Astrocyte of the spinal cord (primary cell): Measurements from ENCODE around the gene PDE8B.

ENCODE experiments used
- DNase-seq: peaks from one replicate; pipeline ENCODE4 v3.0.0; 2011; ENCODE audit warnings: low read depth, low spot score
- H3K4me3 ChIP-seq: 2 replicates; pipeline ENCODE4 v1.5.1; 2011; ENCODE audit warnings: low read depth, mild to moderate bottlenecking, low read length, moderate library complexity
- CTCF ChIP-seq: IDR thresholded peaks from 2 replicates; pipeline ENCODE4 v1.5.1; 2012; ENCODE audit warnings: low read depth, mild to moderate bottlenecking, low read length, inconsistent platforms
- in situ Hi-C: cut with HindIII; loops from 2 replicates; pipeline ENCODE4 v1.10.0; 2017; ENCODE audit warnings: low sequenced_read_pairs

Gene PDE8B

DNA sequence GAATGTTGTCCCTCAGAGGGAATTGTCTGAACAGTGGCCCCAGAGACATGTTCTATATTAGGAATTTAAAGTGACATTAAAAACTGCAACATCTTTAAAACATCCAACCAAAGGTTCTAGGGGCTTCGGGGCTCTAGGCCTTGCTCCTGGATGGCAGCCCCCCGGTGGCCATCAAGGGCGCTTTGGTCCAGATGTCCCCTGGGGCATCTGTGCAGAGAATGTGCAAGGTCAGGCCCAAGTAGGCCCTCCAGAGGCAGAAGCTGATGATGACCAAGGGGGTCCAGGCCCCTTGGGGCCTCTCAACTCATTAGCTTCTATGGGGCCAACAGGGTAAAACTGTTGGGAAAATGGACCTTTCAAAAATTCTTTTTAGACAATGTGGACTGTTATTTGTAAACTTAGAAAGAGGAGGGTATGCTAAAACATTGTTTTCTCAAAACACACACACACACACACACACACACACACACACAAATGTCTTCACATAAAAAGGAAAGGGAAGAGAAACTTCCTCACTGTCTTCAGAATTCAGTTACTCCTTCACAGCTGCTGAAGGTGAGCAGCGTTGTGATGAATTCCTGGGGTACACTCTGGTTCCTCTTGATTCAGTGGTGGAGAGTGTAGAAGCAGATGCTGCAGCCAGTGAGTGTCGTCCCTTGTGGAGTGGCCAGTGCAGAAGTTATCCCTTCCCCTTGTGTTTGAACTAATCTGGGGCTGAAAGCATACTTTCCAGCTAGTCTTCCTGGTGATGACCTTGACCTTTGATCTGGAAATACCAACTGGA, 156.4 kb downstream of the PDE8B start:
- TF ChIP-seq CTCF = no peak
- no peak overlapping the region for H3K4me3 ChIP-seq
- in situ Hi-C loops = no loop called here
- no peak for DNase-seq

- no peak overlapping the region for H3K4me3 ChIP-seq
- in situ Hi-C loops = no loop called here
- TF ChIP-seq CTCF = no peak
- DNase-seq = peak; percentile 49
These were observed 157.3 kb downstream of the PDE8B start for GRCh38 chr5:77367741-77368140.

DNA sequence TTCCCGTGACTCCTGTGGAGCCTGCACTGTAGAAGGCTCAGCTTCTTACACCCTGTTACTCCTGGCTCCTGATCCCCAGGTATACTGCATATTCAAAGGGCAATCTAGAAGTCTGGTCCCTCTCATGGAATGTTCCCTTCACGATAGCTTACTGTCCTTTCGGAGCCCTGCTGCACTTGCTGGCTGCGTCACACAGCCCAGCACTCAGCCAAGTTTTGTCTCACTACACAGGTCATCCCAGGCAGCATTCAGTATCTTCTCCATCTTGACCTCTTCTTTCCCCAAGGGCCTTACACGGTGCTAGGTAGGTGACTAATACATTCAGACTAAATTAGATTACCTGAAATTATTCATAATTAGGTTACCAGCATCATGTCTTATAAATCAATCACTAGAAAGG, 157.9 kb downstream of the PDE8B start:
- no peak for TF ChIP-seq CTCF
- H3K4me3 ChIP-seq = no peak overlapping the region
- in situ Hi-C loops = no loop called here
- DNase-seq = no peak

DNA sequence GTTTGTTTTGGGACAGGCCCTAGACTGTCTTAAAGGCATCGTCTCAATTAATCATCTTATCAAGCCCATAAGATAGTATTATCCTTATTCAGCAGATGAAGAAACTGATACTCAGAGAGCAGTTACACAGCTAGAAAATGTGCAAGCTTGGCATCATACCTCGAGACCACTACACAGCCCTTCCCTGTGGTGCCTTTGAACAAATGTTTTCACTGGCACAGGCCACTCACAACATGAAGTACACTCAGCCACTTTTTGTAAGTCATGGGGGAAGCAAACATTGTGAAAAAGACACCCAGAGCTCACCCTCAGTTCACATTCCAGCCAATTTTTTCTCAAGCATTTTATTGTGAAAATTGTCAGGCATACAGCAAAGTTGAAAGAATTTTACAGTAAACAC, 159.1 kb downstream of the PDE8B start:
- in situ Hi-C loops = no loop called here
- DNase-seq = peak; percentile 43
- TF ChIP-seq CTCF = no peak
- H3K4me3 ChIP-seq = no peak overlapping the region

DNA sequence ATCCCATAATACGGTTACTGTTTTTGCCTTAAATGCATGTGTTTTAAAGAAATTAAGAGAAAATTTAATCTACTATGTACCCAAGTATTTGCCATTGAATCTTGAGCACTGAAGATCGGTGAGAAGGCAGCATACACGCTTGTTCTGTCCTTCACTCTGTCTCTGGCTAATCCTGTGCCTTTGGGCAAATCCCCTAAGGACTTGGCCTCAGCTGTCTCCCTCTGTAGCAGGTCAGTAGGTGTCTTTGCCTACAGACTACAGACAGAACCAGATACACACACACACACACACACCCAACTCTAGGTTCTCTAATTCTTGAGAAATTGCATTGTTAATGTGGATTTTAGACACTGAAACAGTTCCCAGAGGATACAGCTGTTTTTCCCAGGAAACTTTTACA, 164.2 kb downstream of the PDE8B start:
- TF ChIP-seq CTCF = no peak
- no peak for DNase-seq
- H3K4me3 ChIP-seq = no peak overlapping the region
- in situ Hi-C loops = no loop called here

- no peak overlapping the region for H3K4me3 ChIP-seq
- in situ Hi-C loops = no loop called here
These were observed 166.3 kb downstream of the PDE8B start for GRCh38 chr5:77376609-77377300.

More at GRCh38 chr5:77376609-77377300, 166.3 kb downstream of the PDE8B start:
- no peak for DNase-seq
- no peak for TF ChIP-seq CTCF
